Nephron progenitor cell (in vitro differentiated cells): Measurements from ENCODE around the gene CYP4A11.
"Not testable (repeated sequence)": the region's sequence is repeated elsewhere in the genome, so short reads cannot be mapped to it uniquely, and the experiment has no call there.

Experiments
- DNase-seq: peaks from one replicate; pipeline ENCODE4 v3.0.0; 2021
- H3K27ac Mint-ChIP-seq: 2 replicates; pipeline ENCODE4 v1.8.0; 2021; ENCODE audit warnings: mild to moderate bottlenecking, moderate library complexity, mixed read lengths
- H3K27me3 Mint-ChIP-seq: 2 replicates; pipeline ENCODE4 v1.8.0; 2021; ENCODE audit warnings: mild to moderate bottlenecking, low read depth, mixed read lengths; ENCODE audit not compliant: poor library complexity
- H3K36me3 Mint-ChIP-seq: 2 replicates; pipeline ENCODE4 v1.8.0; 2021; ENCODE audit warnings: low read depth, mixed read lengths
- H3K4me1 Mint-ChIP-seq: 2 replicates; pipeline ENCODE4 v1.8.0; 2021; ENCODE audit warnings: mixed read lengths
- H3K4me3 Mint-ChIP-seq: 2 replicates; pipeline ENCODE4 v1.8.0; 2021; ENCODE audit warnings: mild to moderate bottlenecking, moderate library complexity, mixed read lengths
- H3K9me3 Mint-ChIP-seq: 2 replicates; pipeline ENCODE4 v1.8.0; 2021; ENCODE audit warnings: mild to moderate bottlenecking, moderate library complexity, mixed read lengths
- TF ChIP-seq, protein P1 (sequence below): fragments of 200-600 bp; sonication (generic); IDR thresholded peaks from 2 replicates; pipeline ENCODE4 v1.5.0; 2021; ENCODE audit warnings: antibody characterized with exemption

Gene CYP4A11

DNA sequence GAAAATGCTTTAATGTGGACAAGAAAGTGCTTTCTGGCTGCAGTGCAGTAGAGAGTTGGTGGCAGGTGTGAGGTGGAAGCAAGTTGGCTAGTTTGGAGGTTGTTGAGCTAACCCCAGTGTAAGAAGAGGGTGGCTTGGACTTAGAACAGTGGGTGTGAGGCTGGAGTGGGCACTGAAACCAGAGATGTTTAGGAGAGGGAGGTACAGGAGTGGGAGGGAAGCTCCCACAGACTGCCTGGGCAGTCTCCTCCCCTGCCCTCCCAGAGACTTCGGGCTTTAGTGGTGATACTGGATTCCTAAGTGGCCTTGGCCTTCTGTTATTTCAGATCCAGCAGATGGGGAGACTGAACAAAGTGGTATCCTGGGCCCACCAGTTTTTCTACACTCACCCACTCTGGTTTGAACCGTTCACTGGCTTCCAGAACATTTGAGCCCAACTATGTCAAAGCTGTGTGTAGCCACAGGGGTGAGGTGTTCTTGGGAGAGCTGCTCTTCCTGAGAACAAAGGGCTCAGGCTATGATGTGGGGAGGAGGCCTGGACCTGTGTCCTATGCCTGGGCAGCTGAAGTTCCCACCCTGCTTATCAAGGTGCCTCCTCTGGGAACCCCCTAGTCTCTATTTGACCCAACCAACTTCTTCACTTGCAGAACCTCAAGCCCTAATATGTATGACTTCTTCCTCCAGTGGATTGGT is 19.9 kb upstream of the CYP4A11 start:
- no peak overlapping the region for H3K27ac Mint-ChIP-seq
- no peaks in the 10 kb centered on the region for H3K36me3 Mint-ChIP-seq
- H3K4me3 Mint-ChIP-seq = no peak overlapping the region
- H3K9me3 Mint-ChIP-seq = peaks cover 21% of the 10 kb centered on the region
- no peaks in the 10 kb centered on the region for H3K4me1 Mint-ChIP-seq
- H3K27me3 Mint-ChIP-seq = peaks cover 12% of the 10 kb centered on the region
- TF ChIP-seq, protein P1, sequence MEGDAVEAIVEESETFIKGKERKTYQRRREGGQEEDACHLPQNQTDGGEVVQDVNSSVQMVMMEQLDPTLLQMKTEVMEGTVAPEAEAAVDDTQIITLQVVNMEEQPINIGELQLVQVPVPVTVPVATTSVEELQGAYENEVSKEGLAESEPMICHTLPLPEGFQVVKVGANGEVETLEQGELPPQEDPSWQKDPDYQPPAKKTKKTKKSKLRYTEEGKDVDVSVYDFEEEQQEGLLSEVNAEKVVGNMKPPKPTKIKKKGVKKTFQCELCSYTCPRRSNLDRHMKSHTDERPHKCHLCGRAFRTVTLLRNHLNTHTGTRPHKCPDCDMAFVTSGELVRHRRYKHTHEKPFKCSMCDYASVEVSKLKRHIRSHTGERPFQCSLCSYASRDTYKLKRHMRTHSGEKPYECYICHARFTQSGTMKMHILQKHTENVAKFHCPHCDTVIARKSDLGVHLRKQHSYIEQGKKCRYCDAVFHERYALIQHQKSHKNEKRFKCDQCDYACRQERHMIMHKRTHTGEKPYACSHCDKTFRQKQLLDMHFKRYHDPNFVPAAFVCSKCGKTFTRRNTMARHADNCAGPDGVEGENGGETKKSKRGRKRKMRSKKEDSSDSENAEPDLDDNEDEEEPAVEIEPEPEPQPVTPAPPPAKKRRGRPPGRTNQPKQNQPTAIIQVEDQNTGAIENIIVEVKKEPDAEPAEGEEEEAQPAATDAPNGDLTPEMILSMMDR = no peak
- no peak for DNase-seq

DNA sequence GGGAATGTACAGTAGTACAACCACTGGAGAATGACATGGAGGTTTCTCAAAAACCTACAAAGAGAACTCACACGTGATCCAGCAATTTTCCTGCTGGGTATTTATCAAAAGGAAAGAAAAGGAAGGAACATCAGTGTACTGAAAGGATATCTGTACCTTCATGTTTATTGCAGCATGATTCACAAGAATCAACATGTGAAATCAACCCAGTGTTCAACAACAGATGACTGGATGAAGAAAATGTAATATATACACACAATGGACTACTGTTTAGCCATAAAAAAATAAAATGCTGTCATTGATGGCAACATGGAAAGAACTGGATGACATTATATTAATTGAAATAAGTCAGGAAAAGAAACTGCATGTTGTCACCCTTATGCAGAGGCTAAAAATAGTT is 19.0 kb upstream of the CYP4A11 start:
- no peak overlapping the region for H3K27ac Mint-ChIP-seq
- TF ChIP-seq, protein P1 = no peak
- no peaks in the 10 kb centered on the region for H3K4me1 Mint-ChIP-seq
- peaks cover 19% of the 10 kb centered on the region for H3K9me3 Mint-ChIP-seq
- H3K27me3 Mint-ChIP-seq = peaks cover 10% of the 10 kb centered on the region
- H3K4me3 Mint-ChIP-seq = no peak overlapping the region
- no peak for DNase-seq
- no peaks in the 10 kb centered on the region for H3K36me3 Mint-ChIP-seq

DNA sequence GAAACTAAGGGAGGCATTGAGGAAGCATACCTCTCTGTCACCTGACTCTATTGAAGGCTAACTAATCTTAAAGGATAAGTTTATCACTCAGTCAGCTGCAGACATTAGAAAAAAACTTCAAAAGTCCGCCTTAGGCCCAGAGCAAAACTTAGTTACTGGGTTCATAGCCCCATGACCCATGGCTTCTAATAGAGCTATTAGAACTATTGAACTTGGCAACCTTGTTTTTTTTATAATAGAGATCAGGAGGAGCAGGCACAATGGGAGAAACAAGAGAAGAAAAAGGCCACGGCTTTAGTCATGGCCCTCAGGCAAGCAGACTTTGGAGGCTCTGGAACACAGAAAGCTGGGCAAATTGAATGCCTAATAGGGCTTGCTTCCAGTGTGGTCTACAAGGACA is 13.8 kb upstream of the CYP4A11 start:
- peaks cover 11% of the 10 kb centered on the region for H3K9me3 Mint-ChIP-seq
- H3K36me3 Mint-ChIP-seq, DNase-seq, H3K4me1 Mint-ChIP-seq, H3K27ac Mint-ChIP-seq, H3K27me3 Mint-ChIP-seq, H3K4me3 Mint-ChIP-seq: not testable (repeated sequence)

DNA sequence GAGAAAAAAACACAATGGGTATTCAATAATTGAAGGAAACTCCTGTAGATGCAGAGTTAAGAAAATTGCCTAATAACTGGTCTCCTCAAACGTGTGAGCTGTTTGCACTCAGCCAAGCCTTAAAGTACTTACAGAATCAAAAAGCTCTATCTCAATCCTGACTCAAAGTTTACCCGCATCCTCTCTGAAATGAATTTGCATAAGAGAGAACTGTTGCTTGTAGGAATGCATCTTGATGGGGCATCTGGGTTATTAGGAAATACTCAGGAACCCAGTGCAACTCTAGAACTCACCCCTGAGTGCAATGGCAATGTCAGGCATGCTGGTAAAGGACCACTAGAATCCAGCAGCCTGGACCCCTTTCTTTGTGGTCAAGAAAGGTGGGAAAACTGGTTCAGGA is 12.6 kb upstream of the CYP4A11 start:
- not testable (repeated sequence) for H3K4me3 Mint-ChIP-seq, H3K27ac Mint-ChIP-seq, DNase-seq, H3K4me1 Mint-ChIP-seq, H3K36me3 Mint-ChIP-seq
- Mint-ChIP-seq H3K27me3 (peaks cover 10% of the 10 kb centered on the region), H3K9me3 (peaks cover 11% of the 10 kb centered on the region)

DNA sequence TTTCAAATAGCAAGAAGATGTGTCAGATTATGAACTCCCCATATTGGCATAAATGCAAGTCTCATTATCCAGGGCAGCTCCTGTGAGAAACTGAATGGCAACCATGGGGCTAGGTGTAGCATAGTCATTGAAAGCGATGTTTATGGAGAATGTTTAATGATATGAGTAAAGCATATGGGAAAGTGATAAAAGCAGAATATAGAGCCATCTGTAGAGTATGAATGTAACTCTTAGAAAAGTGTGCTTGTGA is 8.1 kb upstream of the CYP4A11 start:
- not testable (repeated sequence) for H3K36me3 Mint-ChIP-seq, DNase-seq, H3K4me3 Mint-ChIP-seq, H3K4me1 Mint-ChIP-seq, H3K27ac Mint-ChIP-seq, H3K9me3 Mint-ChIP-seq
- peaks cover 21% of the 10 kb centered on the region for H3K27me3 Mint-ChIP-seq

DNA sequence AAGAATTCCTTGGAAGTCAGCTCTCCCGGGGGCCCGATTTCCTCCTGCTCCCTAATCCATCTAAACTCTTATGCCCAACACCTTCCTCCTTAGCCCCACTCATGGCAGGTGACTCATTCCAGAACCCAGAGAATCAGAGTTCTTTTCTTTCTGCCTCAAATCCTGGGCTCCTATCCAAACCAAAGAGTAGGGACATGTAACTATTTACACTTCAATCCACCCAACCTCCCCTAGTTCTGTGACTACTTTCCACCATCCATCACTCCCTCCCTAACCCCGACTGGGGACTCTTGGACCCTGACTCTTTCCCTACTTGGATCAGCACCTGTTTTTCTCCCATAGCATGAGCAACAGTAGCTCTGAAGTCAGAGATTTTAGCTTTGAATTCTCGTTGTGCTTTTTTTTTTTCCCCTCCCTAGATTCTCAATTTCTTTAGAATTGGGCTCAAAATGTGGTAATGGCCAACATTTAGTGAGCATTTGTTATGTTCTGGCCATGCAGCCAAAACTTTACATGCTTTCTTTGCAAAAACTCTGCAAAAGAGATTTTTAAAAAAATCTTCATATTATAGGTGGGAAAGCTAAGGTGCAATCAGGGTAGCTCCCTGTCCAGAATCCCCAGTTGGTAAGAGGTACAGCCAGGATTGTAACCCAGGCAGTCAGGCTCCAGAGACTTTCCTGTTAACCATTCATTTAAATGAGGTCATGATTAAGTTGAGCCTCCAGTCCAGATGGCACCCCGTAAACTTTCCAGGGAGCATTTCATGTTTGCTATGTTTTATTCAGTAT is 7.5 kb upstream of the CYP4A11 start:
- Mint-ChIP-seq H3K27me3 (peaks cover 24% of the 10 kb centered on the region), H3K4me1 (peaks cover 8% of the 10 kb centered on the region), H3K4me3 (no peak overlapping the region), H3K36me3 (no peaks in the 10 kb centered on the region), H3K27ac (no peak overlapping the region), H3K9me3 (peaks cover 4% of the 10 kb centered on the region)
- no peak for DNase-seq
- TF ChIP-seq, protein P1 = no peak

DNA sequence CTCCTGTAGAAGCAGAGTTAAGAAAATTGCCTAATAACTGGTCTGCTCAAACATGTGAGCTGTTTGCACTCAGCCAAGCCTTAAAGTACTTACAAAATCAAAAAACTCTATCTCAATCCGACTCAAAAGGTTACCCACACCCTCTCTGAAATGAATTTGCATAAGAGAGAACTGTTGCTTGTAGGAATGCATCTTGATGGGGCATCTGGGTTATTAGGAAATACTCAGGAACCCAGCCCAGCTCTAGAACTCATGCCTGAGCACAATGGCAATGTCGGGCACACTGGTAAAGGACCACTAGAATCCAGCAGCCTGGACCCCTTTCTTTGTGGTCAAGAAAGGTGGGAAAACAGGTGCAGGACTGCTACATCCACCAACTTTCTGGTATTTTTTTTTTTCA is 6.4 kb upstream of the CYP4A11 start:
- not testable (repeated sequence) for H3K36me3 Mint-ChIP-seq, H3K4me3 Mint-ChIP-seq, H3K27ac Mint-ChIP-seq, DNase-seq, H3K4me1 Mint-ChIP-seq, H3K9me3 Mint-ChIP-seq
- H3K27me3 Mint-ChIP-seq = peaks cover 29% of the 10 kb centered on the region

DNA sequence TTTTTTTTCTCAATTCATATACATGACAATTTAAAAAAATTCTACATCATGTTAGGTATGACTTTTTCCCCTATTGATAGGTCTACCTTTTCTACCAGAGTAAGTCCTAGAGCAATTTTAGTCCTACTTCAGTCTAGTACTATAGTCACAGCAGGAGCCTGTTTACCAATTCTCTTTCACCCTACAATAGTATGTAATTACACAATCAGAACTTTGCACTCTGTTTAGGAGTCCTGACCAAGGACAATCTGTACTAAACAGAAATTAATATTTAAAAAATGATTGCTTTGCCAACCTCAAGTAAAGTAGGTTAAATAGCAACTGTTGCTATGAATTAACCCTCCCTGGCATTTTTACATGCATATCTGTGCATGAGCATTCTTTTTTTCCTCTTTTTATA is 810 bp upstream of the CYP4A11 start:
- Mint-ChIP-seq H3K27me3 (peaks cover 27% of the 10 kb centered on the region), H3K9me3 (peaks cover 4% of the 10 kb centered on the region), H3K4me3 (no peak overlapping the region), H3K4me1 (no peaks in the 10 kb centered on the region), H3K36me3 (no peaks in the 10 kb centered on the region), H3K27ac (no peak overlapping the region)
- TF ChIP-seq, protein P1 = no peak
- no peak for DNase-seq
